Right lobe of liver (tissue), 4 donors: ENCODE measurements around the gene FAIM2.

Experiments used
- POLR2A ChIP-seq: fragments of 450-650 bp; IDR thresholded peaks from one replicate; pipeline ENCODE4 v1.6.1; 2017; ENCODE audit warnings: antibody characterized with exemption, mild to moderate bottlenecking
- TF ChIP-seq, protein P1 (sequence below), 4 donors: fragments of 200-600 bp in 3 of 4; fragments of 450-650 bp in 1 of 4; IDR thresholded peaks; one replicate each; pipeline versions ENCODE4 v1.5.1 to v1.8.0; 2016 to 2022; ENCODE audit warnings: antibody characterized with exemption in 4 of 4, mild to moderate bottlenecking in 2 of 4
- donor health status: DM: no; HTN: no; CAD: no.
- donor health status: DM: no; HTN: no; CAD: no.
- donor health status: DM: no; HTN: yes; CAD: no.

DNA sequence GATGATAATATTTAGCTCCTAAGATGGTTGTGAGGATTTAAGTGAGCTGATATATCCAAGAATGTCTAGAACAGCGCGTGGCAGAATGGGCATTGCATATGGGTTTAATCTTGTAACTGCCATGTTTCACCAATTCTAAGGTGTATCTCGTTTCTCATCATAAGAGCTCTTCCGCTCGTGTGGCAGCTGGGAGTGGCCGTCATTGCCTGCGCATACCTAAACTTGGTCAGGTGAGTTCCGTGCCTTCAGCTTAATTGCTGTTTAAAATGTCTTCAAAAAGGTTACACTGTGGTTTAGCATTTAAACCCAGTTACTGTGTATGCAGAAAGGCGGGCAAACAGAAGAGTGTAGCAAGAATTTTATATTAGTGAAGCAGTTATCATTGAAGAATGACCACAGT, 42.4 kb upstream of the FAIM2 start:
- TF ChIP-seq POLR2A: no peak
- TF ChIP-seq, protein P1, sequence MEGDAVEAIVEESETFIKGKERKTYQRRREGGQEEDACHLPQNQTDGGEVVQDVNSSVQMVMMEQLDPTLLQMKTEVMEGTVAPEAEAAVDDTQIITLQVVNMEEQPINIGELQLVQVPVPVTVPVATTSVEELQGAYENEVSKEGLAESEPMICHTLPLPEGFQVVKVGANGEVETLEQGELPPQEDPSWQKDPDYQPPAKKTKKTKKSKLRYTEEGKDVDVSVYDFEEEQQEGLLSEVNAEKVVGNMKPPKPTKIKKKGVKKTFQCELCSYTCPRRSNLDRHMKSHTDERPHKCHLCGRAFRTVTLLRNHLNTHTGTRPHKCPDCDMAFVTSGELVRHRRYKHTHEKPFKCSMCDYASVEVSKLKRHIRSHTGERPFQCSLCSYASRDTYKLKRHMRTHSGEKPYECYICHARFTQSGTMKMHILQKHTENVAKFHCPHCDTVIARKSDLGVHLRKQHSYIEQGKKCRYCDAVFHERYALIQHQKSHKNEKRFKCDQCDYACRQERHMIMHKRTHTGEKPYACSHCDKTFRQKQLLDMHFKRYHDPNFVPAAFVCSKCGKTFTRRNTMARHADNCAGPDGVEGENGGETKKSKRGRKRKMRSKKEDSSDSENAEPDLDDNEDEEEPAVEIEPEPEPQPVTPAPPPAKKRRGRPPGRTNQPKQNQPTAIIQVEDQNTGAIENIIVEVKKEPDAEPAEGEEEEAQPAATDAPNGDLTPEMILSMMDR (IDR thresholded peaks at IDR 0.05): no peak
